Medulla oblongata (tissue), 1 donor: ENCODE measurements around the gene IL12A.

Experiments used
- DNase-seq: peaks from one replicate; pipeline ENCODE4 v3.0.0-alpha.2; 2015; ENCODE audit errors: extremely low spot score

Gene IL12A

DNA sequence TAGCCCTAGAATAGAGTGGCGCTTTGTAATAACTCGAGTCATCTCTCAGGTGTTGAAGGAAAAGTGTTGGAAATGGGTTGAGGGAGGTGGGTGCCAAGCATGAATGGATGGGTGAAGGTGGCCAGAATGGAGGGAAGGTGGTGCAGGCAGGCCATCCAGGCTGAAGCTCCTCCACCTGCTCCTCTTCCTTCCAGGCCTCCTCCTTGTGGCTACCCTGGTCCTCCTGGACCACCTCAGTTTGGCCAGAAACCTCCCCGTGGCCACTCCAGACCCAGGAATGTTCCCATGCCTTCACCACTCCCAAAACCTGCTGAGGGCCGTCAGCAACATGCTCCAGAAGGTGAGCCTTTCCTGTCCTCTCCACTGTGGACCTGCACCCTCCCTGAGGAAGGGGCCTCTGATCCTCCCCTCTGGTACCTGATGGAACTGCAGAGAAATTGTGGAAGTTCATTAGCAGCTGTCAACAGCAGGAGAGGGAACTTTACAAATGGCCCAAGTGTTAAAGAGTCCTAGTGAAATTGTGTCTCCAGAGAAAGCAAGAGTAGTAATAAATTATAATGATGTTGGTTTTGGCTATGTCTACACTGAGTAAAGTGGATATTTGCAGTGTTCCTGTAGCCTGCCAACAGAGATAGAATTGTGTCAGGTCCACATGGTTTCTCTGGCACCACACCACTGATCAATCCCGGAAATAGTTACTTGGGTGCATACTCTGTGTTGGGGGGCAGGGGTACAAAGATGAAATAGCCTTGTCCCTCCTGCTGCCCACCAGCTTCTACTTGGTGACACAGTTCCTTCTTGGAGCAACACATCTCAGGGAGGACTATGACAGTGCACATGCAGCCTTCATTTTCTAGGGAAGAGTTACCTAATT, 1.6 kb downstream of the IL12A start:
- no peak for DNase-seq

DNA sequence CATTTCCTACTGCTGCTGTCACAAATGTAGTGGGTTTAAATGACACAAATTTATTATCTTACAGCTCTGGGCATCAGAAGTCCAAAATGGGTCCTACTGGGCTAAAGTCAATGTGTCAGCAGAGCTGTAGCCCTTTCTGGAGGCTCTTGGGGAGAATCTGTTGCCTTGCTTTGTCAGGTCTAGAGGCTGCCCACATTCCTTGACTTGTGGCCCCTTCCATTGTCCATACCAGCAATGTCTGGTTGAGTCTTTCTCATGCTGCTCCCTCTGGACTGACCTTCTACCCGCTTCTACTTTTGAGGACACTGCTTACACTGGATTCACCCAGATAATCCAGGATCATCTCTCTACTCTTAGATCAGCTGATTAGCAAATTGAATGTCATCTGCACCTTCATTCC, 3.0 kb downstream of the IL12A start:
- DNase-seq = no peak

DNA sequence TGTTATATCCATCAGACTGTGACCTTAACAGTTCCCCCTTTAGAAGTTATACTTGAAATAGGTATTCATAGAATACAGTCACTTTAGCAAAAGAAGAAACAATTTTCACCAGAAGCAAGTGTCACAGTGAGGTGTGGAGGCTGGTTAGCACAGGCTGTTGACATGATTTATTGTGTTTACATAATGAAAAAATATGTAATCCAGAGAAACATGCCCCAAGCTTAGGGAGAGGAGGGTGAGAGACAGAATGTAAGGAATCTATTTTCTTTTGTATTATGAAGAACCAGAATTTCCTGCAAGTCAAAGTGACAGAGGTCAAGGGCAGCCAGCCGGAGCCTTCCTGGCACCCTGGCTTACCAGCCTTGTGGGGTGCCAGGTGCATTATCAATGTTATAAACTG, 4.0 kb downstream of the IL12A start:
- DNase-seq = no peak

DNA sequence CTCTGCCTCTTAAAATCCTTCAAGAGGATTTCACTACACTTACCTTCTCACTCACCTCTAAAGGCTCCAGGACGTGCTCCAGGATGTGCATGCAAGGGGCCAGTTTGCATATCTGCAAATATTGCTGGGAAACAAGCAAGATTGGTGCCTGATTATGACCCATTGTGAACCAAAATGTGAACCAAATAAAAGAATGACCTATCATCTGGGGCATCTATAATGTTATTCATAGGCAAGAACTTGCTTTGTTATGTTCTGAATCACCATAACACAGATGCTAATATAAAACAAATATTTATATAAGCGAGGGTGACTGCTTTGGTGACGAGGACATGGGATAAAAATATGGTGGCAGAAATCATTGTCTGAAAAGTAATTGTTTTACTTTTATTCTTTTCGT, 5.5 kb downstream of the IL12A start:
- no peak for DNase-seq

DNA sequence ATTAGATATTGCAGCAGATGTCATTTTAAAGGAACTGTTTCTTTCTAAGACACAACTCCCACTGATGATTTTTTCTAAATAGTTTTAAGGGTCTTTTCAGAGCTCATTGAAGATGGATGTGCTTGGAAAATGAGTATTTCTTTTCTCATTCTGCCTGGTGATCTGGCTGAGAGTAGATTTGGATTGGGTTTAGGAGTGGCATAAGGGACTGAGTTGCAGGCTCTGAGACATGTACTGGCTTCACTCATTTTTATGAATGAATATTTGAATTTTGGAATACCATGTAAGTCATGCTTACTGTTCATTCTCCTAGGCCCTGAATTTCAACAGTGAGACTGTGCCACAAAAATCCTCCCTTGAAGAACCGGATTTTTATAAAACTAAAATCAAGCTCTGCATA, 6.5 kb downstream of the IL12A start:
- DNase-seq = no peak

DNA sequence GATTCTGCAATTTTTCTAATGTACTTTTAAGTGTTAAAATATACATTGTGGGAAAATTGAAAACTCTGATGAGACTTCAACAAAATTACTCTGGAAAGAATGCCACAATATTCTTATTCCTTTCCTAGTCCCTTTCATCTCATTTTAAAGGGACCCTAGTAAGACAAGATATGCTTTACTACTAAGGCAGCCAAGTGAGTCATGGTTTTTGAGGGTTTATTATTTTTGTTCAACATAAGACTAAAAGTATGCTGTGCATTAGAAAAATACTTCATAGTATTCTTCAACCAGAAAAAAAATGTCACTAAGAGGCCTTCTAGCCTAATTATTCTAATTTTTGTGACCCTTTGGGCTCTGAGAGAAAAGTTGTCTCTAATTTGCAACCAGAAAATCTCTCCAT, 7.4 kb downstream of the IL12A start:
- no peak for DNase-seq

DNA sequence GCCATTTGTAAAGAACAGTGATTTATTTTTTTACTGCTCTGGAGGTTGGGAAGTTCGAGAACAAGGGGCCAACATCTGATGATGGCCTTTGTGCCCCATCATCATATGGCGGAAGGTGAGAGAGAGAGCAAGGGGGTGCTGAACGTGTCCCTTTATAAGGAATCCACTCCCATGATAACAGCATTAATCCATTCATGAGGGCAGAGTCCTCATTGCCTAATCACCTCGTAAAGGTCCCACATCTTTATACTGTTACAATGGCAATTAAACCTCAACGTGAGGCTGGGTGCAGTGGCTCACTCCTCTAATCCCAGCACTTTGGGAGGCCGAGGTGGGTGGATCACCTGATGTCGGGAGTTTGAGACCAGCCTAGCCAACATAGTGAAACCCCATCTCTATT, 8.3 kb downstream of the IL12A start:
- DNase-seq = no peak

DNA sequence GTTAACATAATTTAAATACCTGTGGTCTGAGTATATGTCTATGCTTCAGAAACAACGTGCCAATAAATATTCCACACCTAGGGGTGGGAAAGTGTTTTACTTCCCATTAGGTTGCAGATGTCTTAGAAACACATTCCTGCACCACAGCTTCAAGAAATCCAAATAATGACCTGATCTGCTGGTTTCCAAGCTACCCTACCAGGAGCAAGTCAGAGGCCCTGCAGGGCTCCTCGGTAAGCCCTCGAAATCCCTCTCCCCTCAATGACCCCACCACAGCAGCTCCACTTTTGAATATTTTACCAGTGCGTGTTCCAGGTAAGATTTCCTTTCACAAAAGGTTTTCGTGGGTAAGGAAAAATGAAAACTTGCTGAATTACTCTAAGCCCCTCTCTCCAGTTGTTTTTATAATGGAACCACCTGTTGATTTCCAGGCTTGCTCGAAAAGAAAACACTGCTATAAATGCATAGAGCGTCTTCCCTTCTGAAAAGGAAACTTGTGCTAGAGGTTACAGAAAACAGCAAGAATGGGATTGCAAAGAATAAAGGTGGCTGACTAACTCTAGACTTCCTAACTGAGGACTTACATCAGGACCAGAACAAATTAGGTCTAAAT, 12.6 kb downstream of the IL12A start:
- DNase-seq = no peak

DNA sequence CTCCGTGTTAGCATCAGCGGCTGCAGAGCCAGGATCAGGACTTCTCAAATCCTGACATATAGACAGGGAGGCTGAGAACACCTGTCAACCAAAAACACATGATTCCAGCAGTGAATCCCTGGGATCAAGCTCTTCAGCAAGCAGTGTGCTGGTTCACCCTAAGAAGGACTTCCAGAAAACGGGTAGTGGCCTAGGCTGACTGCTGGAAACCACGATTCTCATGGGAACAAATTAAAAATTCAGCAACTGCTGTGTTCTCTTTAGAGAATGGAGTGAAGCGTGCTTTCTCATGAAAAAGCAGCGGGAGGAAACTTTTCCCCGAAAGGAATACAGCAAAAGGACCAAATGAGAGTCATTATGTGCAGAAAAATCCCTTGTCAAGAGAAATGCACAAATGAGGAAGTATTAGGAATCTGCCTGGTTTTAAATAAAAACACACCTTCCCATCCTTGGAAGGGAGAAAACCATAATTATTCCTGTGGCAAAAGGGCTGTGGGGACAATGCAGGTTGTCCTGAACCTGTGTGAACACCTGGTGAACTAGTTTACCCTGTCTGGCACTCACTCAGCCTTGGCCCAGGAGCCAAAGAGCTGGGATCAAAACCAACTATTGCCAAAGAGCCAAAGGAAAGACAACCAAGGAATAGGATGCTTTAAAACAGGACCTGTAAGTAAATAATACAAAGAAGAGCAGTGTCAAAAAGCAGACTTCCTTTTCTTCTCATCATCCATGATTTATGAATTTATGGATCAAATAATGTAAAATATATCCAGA, 13.4 kb downstream of the IL12A start:
- no peak for DNase-seq

DNA sequence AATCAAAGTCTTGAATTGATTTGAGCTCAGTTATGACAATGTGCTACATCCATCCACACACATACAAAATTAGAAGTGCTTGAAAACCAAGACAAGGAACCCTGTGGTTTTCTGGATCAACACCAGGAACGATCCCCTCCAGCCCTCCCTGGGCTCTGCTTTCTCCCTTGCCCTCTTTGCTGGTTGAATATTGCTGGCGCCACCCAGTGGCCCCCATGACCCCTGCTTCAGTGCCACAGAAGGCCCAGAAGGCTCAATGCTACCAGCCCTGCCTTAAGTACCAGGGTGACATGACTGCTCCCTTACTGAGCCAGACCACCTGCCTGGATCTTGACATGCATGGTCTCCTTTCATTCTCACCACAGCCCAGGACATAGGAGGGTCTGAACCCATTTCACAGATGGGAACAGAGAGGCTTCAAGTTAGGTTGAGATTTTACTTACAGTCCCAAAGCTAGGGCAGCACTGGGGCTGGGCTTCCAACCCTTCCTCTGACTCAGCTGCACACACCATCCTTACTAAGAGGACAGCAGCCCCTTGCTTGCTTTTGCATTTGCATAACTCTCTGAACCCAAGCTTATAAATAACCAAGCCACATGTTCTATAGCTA, 15.0 kb downstream of the IL12A start:
- DNase-seq = peak; percentile 86

DNA sequence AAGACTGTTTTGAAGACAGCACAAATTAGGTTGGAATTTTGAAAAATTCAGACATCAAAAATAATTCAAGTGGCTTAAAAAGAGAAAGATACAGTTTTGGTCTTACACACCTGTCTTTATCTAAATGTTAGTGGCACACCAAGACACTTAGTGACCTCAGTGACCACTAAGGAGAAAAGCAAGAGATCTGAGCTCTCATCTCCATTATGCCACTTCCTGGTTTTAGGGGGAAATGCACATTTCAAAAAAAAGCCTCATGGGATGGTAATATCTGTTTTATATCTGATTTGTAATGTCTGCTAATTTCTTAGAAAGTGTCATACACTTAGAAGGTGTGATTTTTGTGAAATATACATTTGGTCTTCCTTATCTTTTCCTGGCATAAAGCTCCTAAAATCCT, 16.4 kb downstream of the IL12A start:
- no peak for DNase-seq

DNA sequence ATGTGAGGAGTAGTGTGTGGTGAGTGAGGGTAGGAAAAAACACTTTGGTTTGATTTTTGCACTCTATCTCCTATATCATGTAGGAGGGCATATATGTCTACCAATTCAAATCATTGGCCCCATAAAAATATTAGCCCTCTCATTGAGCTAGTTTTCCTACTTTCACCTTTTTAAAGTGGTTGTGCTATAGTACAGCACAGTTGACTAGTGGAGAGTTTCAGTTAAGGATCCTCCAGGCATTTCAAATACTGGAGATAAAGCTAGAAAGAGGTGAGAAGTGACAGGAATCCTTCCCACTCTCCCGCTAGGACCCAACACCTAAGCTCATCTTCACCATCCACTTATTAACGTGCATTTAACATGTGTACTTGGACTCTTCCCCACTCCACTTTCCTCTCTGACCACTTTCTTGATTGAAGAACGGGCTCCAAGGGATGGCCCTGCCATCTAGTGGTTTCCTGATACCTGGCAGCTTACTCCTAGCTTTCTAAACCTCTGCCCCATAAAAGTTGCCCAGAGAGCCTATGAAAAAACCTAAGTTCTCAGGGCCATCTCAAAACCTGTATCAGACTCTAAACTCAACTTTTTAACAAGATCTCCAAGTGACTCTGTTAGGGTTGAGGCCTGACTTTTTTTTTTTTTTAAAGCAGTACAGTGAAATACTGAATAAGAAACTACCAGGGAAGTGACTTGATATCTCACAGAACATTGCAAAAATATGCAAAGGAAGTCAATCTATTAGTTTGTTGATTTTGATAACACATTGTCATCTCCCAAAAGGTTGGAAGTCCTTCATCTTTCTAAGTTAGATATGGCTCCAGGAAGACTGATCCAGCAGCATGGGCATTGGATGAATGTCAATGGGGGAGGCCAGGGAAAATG, 17.9 kb downstream of the IL12A start:
- peak; percentile 88 for DNase-seq

DNA sequence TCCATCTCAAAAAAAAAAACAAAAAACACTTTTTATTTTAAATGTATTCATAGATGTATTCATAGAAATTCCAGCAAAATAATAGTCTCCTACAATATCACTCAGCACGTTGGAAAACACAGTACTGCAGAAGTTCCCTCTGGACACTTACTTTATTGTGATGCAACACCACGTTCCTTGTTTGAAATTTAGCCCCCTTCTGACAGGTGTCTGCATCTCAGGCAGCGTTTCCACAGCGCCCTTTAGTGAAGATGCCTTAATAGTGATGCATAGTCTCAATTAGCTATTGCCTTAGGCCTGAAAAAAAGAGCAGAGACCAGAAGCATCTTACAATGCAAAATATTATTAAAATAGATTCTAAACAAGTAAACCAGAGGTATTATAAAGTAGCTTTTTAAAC, 20.3 kb downstream of the IL12A start:
- DNase-seq = no peak

DNA sequence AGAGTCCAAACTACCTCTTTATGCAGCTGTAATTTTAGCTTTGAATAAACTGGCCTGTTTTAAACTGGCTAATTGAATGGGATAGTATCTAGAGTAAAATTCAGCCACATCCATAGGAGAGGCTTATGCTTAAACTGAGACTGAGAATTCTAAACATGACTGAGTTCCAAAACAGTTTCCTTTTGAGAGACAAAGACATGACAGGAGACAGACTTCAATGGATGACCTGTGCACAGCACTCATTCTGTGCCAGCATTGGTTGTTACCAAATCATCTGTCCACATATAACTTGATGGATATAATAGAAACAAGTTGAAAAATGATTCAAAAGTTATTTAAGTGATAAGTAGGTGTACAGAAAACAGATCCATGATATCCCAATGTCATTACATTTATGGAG, 20.9 kb downstream of the IL12A start:
- DNase-seq = no peak

DNA sequence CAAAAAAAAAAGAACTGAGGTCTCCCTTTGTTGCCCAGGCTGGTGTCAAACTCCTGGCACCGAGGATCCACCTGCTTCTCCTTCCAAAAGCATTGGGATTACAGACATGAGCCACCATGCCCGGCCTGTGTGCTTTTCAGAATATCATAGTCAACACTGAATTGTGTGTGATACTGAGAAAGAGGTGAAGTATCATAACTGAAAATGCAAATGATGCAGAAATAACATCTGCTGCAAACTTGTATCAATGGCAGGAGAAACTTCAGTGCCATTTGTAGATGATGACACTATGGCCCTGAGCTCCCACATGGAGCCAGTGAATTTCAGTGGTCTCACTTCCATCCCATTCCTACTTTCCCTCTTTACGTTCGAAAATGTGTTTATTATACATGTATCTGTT, 21.9 kb downstream of the IL12A start:
- DNase-seq = no peak

DNA sequence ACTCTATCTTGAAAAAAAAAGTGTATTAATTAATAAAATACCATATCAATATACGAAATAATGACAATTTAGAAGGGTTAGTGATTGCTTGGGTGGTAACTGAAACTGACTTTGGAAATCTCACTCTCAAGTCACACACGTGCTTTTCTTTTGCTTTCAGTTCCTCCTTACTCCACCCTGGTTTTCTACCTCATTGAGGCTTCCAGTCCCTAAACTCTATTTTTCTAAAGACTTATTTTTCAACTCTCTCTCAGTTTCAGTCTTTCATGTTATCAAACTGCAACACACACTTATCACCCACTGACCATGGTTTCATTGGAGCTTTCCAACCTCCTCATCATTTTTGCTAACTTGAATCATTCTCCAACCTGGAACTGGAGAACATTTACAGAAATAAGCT, 23.5 kb downstream of the IL12A start:
- DNase-seq = peak; percentile 29

DNA sequence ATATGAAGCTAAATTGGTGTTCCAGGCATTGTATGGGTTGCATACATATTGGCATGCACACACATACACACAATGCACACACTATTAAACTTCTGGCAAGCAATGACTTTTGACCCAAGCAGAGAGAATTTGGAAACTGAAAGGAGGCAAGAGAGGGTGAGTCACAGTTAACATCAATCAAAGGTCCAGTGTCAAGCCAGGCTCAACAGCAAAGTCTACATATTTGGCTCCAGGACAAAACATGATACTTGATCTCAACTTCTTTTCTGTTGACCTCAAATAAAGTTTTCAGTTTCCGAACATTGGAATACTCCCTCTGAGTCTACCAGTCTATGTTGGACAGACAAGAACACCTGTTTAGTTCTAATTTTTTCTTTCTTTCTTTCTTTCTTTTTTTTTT, 28.3 kb downstream of the IL12A start:
- no peak for DNase-seq

DNA sequence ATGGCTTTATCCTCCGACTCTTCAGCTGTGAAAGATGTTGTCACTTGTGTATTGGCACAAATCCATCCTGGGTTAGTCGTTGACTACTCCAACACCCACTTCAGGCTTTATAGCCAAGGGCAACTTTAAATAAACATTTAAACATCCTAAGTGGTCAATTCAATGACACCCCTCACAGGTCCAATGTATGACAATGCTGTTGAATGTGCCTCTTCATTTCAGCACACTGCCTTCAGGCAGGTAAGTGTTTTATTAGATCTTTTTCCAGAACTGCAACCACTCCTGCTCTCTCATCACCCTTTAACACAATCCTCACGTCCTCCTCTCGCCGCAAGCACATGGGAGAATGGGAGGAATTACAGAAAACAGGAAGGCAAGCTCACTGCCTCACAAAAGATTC, 30.3 kb downstream of the IL12A start:
- no peak for DNase-seq

DNA sequence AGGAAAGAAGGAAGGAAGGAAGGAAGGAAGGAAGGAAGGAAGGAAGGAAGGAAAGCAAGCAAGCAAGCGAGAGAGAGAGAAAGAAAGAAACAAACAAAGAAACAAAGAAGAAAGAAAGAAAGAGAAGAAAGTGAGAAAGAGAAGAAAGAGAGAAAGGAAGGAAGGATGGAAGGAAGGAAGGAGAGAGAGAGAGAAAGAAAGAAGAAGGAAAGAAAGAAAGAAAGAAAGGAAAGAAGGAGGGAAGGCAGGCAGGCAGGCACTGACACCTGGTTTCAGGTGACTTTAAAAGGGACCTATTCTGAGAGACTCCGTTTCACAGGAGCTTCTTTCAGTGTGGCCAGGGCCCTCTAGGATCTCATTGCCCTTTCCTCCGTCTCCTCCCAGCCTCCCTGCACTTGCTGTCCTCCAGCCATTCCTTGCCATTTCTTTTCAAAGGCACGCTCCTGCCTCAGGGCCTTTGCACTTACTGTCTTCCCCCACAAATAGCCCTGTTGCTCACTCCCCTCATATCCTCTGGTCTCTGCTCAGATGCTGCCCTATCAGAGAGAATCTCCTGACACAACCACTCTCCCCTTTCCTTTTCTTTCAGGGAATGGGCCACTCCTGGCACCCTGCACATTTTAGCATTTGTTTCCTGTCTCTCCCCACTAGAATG, 31.5 kb downstream of the IL12A start:
- no peak for DNase-seq

DNA sequence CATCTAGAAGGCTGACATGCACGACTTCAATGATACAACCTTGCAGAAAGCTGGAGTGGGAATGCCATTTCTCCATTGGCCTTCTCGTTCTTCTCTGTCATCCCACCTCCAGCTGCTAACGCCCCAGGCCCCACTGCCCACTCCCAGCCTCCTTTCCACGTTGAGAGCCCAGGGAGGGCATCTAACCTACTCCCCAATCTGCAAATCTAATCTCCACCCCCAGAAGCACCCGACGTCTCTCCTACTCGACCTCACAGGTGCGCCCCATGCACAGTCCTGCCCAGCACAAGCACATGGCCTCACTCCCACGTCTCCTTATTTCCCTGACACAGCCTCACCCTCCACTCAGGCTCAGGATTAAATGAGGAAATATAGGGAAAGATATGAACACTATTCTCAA, 33.4 kb downstream of the IL12A start:
- DNase-seq = no peak

DNA sequence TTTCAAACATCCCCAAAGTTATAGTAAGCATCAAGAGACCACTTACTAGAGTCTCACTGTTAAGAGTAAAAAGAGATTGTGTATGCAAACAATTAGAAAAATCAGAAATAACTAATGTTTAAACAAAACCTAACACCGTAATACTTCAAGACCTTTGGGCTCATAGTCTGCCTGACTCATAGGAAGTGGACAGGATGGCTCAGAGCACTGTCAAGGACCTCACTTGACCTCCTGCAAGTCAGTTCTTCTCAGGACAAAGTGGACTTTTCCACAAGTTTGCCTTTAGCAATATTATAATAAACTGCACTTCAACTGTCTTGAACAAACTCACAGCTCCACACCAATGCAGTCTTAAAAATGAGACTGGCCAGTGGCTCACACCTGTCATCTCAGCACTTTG, 34.8 kb downstream of the IL12A start:
- DNase-seq = no peak
